Transverse colon (tissue), 4 donors: ENCODE results near the gene CDKN1A. TPM values are rescaled to one million over a fixed set of nuclear protein-coding genes. Genes with fewer than 3 reads are reported as not detected.

Experiments
- DNase-seq: peaks from one replicate; pipeline ENCODE4 v3.0.0-alpha.2; 2019
- H3K27ac ChIP-seq, 4 donors: fragments of 200-600 bp; sonication (generic); 2 replicates each; pipeline ENCODE4 v1.5.1; 2016 to 2018; ENCODE audit warnings: inconsistent platforms in 4 of 4
- H3K27me3 ChIP-seq: fragments of 200-600 bp; sonication (generic); 2 replicates; pipeline ENCODE4 v1.5.1; 2017; ENCODE audit warnings: inconsistent platforms
- H3K36me3 ChIP-seq, 4 donors: fragments of 200-600 bp; sonication (generic); 2 replicates each; pipeline ENCODE4 v1.5.1; 2017 to 2019; ENCODE audit warnings: inconsistent platforms in 4 of 4
- H3K4me1 ChIP-seq, 4 donors: fragments of 200-600 bp; sonication (generic); 2 replicates each; pipeline ENCODE4 v1.5.1; 2017 to 2020; ENCODE audit warnings: inconsistent platforms in 4 of 4
- H3K4me3 ChIP-seq, 4 donors: fragments of 200-600 bp; sonication (generic); 1 replicate in 1 of 4; 2 replicates in 3 of 4; pipeline versions ENCODE4 v1.5.1 to v1.6.1; 2017 to 2019; ENCODE audit warnings: inconsistent platforms in 4 of 4
- H3K9me3 ChIP-seq, 2 donors: fragments of 200-600 bp; sonication (generic); 2 replicates each; pipeline ENCODE4 v1.5.1; 2017 to 2019; ENCODE audit warnings: inconsistent platforms in 2 of 2
- EP300 ChIP-seq: sonication (generic); formaldehyde crosslinking; IDR thresholded peaks from one replicate; pipeline ENCODE4 v1.6.1; 2017; ENCODE audit warnings: antibody characterized with exemption, low read depth
- POLR2A ChIP-seq: fragments of 450-650 bp; IDR thresholded peaks from one replicate; pipeline ENCODE4 v1.6.1; 2016; ENCODE audit warnings: antibody characterized with exemption, mild to moderate bottlenecking, moderate library complexity
- POLR2AphosphoS5 ChIP-seq, 3 donors: sonication (generic); formaldehyde crosslinking; IDR thresholded peaks; one replicate each; pipeline ENCODE4 v1.6.1; 2016; ENCODE audit warnings: antibody characterized with exemption in 3 of 3
- WGBS, 2 donors: methylation state at CpG; one replicate each; pipeline ENCODE4 v1.1.5; 2018; ENCODE audit warnings: low coverage in 1 of 2; 5-methylcytosine and 5-hydroxymethylcytosine counted together
- in situ Hi-C, 4 donors: fragments of 200-750 bp; cut with MboI; loops; one replicate each; pipeline versions ENCODE4 v1.15.0 to v1.15.1; 2017; ENCODE audit warnings: low sequenced_read_pairs in 3 of 4, low pct_ligation_motif_present in 1 of 4, low pct_unique_long_range_greater_than_20kb in 1 of 4
- intact Hi-C: fragments of 100-400 bp; cut with DNase I; formaldehyde crosslinking; loops from one replicate; pipeline ENCODE4 v1.15.1; 2023; ENCODE audit warnings: low total_unique reads
- total RNA-seq, 4 donors: library from RNA; depleted of rRNA; stranded (reverse); fragments of >200 nt; gene quantifications; one replicate each; pipeline ENCODE4 v1.1.0, GENCODE V29; 2016
- TF ChIP-seq, protein P1 (sequence below), 5 experiments: fragments of 200-600 bp in 3 of 5; fragments of 450-650 bp in 2 of 5; sonication (generic) in 3 of 5; IDR thresholded peaks; 1 replicate in 2 of 5; 2 replicates in 3 of 5; pipeline ENCODE4 v1.5.1; 2016 to 2017; ENCODE audit warnings: antibody characterized with exemption in 5 of 5, inconsistent platforms in 3 of 5, mild to moderate bottlenecking in 2 of 5, moderate library complexity in 1 of 5

Gene CDKN1A
- total RNA-seq, 4 donors from 2014 or later, result 34.6 to 613 (median 264) TPM

DNA sequence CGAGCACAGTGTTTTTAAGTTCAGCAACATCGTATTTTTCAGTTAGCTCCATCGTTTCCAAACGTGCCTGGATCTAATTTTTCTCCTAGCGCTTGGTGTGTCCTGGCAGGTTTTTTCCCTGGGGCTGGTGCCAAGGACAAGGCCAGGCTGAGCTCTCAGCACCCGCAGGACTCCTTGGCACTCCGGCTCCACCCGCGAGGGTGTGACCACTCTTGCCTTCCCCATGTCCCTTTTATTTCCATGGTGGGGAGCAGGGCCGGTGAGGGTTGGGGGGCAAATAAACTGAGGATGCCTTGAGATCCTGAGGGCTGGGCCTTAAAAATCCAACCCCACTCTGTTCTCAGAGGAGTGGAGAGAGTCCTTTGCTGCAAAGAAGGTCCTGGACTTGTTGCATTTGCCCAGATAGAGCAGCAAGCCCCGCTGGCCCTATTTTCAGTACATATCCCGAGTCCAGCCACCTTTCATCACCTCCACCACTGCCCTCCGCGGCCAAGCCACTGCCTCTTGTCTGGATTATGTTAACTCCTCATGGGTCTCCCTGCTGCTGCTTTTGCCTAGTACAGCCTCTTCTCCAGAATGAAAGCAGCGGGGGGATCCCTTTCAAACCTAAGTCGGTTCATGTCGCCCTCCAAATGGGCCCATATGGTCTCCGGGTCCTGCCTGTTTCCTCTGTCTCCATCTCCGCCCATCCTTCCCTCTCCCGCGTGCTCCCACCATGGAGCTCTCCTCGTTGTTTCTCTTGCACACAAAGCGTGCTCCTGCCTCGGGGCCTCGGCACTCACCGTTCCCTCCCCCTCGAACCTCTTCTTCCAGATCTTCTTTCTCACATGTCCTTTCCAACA lies 14.6 kb downstream of the CDKN1A start:
- peaks cover 0 to 12% (median 7%) of the 10 kb centered on the region in 4 donors for H3K4me1 ChIP-seq
- intact Hi-C loops, result no loop called here
- no peaks in the 10 kb centered on the region for H3K27me3 ChIP-seq
- WGBS, 2 donors, result 73 to 77% methylated on average over 15 to 27 of the region's 27 CpGs
- no peaks in the 10 kb centered on the region for H3K36me3 ChIP-seq
- no peak overlapping the region for H3K4me3 ChIP-seq
- peak overlapping the region in 1 of 4 donors; percentile 4 for H3K27ac ChIP-seq
- DNase-seq, result peak; percentile 47
- TF ChIP-seq POLR2A (no peak), EP300 (no peak), POLR2AphosphoS5 (IDR thresholded peaks at IDR 0.05) (no peak)
- TF ChIP-seq, protein P1, sequence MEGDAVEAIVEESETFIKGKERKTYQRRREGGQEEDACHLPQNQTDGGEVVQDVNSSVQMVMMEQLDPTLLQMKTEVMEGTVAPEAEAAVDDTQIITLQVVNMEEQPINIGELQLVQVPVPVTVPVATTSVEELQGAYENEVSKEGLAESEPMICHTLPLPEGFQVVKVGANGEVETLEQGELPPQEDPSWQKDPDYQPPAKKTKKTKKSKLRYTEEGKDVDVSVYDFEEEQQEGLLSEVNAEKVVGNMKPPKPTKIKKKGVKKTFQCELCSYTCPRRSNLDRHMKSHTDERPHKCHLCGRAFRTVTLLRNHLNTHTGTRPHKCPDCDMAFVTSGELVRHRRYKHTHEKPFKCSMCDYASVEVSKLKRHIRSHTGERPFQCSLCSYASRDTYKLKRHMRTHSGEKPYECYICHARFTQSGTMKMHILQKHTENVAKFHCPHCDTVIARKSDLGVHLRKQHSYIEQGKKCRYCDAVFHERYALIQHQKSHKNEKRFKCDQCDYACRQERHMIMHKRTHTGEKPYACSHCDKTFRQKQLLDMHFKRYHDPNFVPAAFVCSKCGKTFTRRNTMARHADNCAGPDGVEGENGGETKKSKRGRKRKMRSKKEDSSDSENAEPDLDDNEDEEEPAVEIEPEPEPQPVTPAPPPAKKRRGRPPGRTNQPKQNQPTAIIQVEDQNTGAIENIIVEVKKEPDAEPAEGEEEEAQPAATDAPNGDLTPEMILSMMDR (IDR thresholded peaks at IDR 0.05), result no peak
- no peaks in the 10 kb centered on the region for H3K9me3 ChIP-seq
- in situ Hi-C loops, result no loop called here

DNA sequence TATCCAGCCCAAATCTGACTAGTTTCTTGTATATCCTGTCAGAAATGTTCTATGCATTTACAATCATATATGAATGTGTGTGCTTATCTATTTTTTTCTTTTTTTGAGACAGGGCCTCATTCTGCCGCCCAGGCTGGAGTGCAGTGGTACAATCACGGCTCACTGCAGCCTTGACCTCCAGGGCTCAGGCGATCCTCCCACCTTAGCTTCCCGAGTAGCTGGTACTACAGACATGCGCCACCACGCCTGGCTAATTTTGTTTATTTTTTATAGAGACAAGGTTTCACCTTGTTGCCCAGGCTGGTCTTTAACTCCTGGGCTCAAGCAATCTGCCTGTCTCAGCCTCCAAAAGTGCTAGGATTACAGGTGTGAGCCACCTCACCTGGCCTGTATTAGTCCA lies 16.1 kb downstream of the CDKN1A start:
- H3K4me3 ChIP-seq, result no peak overlapping the region
- intact Hi-C loops, result no loop called here
- no peaks in the 10 kb centered on the region for H3K9me3 ChIP-seq
- no peaks in the 10 kb centered on the region for H3K36me3 ChIP-seq
- TF ChIP-seq, protein P1 (IDR thresholded peaks at IDR 0.05), result no peak
- TF ChIP-seq EP300 (no peak), POLR2A (no peak), POLR2AphosphoS5 (IDR thresholded peaks at IDR 0.05) (no peak)
- no peak overlapping the region for H3K27ac ChIP-seq
- no peak for DNase-seq
- H3K27me3 ChIP-seq, result no peaks in the 10 kb centered on the region
- in situ Hi-C loops, result no loop called here
- WGBS, 2 donors, result 79 to 88% methylated on average over 6 of the region's 6 CpGs
- peaks cover 0 to 12% (median 7%) of the 10 kb centered on the region in 4 donors for H3K4me1 ChIP-seq

DNA sequence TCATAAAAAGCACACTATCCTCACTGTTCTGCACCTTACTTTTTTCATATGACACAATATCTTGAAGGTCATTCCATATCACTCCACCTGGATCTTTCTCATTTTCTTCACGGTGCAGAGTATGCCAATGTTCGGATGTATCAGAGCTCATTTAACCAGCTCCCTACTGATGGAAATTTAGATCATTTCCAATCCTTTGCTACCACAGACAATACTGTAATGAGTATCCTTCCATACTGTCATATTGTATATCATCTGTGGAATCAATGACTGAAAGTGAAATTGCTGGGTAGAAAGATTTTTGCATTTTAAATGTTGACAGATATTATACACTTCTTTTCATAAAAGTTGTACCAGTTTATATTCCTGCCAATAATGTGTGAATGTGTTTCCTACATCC lies 16.9 kb downstream of the CDKN1A start:
- intact Hi-C loops, result no loop called here
- no peaks in the 10 kb centered on the region for H3K27me3 ChIP-seq
- H3K9me3 ChIP-seq, result no peaks in the 10 kb centered on the region
- in situ Hi-C loops, result no loop called here
- H3K4me1 ChIP-seq, result peaks cover 0 to 12% (median 7%) of the 10 kb centered on the region in 4 donors
- H3K27ac ChIP-seq, result no peak overlapping the region
- no peaks in the 10 kb centered on the region for H3K36me3 ChIP-seq
- no peak for DNase-seq
- H3K4me3 ChIP-seq, result no peak overlapping the region
- 60 to 80% methylated on average over 2 of the region's 2 CpGs for WGBS, 2 donors
- TF ChIP-seq POLR2AphosphoS5 (IDR thresholded peaks at IDR 0.05), result no peak
- TF ChIP-seq POLR2A, result no peak

DNA sequence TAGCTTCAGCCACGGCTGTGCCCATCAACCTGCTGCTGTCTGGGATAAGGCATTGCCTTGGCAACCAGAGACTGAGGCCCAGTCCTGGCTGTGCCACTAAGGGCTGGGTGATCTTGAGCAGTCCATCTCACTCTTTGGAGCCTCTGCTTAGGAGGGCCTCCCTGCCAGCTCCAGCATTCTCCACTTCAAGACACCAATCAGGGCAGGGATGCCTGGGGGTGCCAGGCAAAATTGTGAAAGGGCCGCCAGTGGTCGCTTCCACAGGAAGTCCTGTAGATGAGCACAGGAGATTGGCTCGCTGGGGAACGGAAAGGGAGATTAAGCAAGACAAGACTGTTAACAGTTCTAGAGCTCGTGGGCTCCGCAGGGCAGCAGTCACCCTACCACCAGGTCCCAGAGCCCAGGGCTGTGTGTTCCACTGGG lies 19.0 kb downstream of the CDKN1A start, which contains the start of gene RAB44:
RAB44 (plus strand) TSS at position 346 of the 423 bp plus-strand sequence. CDS start 6,410 bp downstream, outside the sequence.
- no peak within 1 kb of the TSS for H3K4me3 ChIP-seq
- H3K4me1 ChIP-seq, result peaks cover 0 to 6% (median 5%) of the 10 kb centered on the region in 4 donors
- no peaks in the 10 kb centered on the region for H3K27me3 ChIP-seq
- no peaks in the 10 kb centered on the region for H3K36me3 ChIP-seq
- DNase-seq, result no peak
- H3K27ac ChIP-seq, result no peak within 1 kb of the TSS
- in situ Hi-C loops (no loop called here), intact Hi-C loops (no loop called here)
- TF ChIP-seq, protein P1 (IDR thresholded peaks at IDR 0.05), result no peak
- TF ChIP-seq POLR2A (no peak), POLR2AphosphoS5 (IDR thresholded peaks at IDR 0.05) (no peak), EP300 (no peak)
- no peaks in the 10 kb centered on the region for H3K9me3 ChIP-seq
- WGBS, 2 donors, result 92 to 100% methylated on average over 2 to 7 of the region's 7 CpGs
